B cell (primary cell): ENCODE measurements around the gene ZNF462. TPM values are rescaled to one million over a fixed set of nuclear protein-coding genes. Genes with fewer than 3 reads are reported as not detected.

Source experiments
- ATAC-seq: fragments of 200-7000 bp; cut with Tn5 transposase; one replicate; pipeline ENCODE4 v1.10.0; 2021; ENCODE audit warnings: low read depth, mild to moderate bottlenecking, moderate number of reproducible peaks, moderate library complexity
- CTCF ChIA-PET: fragments of 350-600 bp; sonication (Branson Sonifier 250); formaldehyde crosslinking; loops from one replicate; lab custom pipeline; 2021; ENCODE audit warnings: antibody characterized with exemption, inconsistent platforms; lab: Charles Lee
- POLR2A ChIA-PET: fragments of 350-600 bp; sonication (Branson Sonifier 250); formaldehyde crosslinking; loops from one replicate; lab custom pipeline; 2021; ENCODE audit warnings: antibody characterized with exemption; lab: Charles Lee
- DNase-seq: peaks from one replicate; pipeline ENCODE4 v3.0.0; 2013
- H2AFZ ChIP-seq: 2 replicates; pipeline ENCODE4 v1.6.1; 2012; ENCODE audit warnings: mild to moderate bottlenecking, low read depth, low read length; ENCODE audit not compliant: insufficient read depth, poor library complexity, severe bottlenecking
- H3K27ac ChIP-seq, 2 donors: 1 replicate in 1 of 2; 2 replicates in 1 of 2; pipeline ENCODE4 v1.5.1; 2012 to 2013; ENCODE audit warnings: low read length in 2 of 2, mild to moderate bottlenecking in 2 of 2, moderate library complexity in 1 of 2
- H3K27me3 ChIP-seq, 4 experiments: fragments of 200-600 bp in 1 of 4; sonication (generic) in 1 of 4; replicated peaks in 1 of 4; 1 replicate in 2 of 4; 2 replicates in 2 of 4; pipeline versions ENCODE4 v1.6.1 to v1.7.0; 2013 to 2016; ENCODE audit warnings: low read length in 3 of 4, mild to moderate bottlenecking in 2 of 4, mixed read lengths in 1 of 4, moderate library complexity in 1 of 4; ENCODE audit not compliant: insufficient read depth in 4 of 4, control insufficient read depth in 3 of 4; ENCODE audit errors: control extremely low read depth in 1 of 4
- H3K36me3 ChIP-seq, 2 experiments: replicated peaks in 1 of 2; 1 replicate in 1 of 2; 2 replicates in 1 of 2; pipeline versions ENCODE4 v1.6.1 to v1.7.1; 2013; ENCODE audit warnings: low read length in 1 of 2; ENCODE audit not compliant: insufficient read depth in 2 of 2, control insufficient read depth in 1 of 2; ENCODE audit errors: control extremely low read depth in 1 of 2, extremely low read depth in 1 of 2
- H3K4me1 ChIP-seq, 2 donors: fragments of 200-600 bp in 1 of 2; sonication (generic) in 1 of 2; 1 replicate in 1 of 2; 2 replicates in 1 of 2; pipeline versions ENCODE4 v1.5.1 to v1.6.1; 2013 to 2017; ENCODE audit warnings: low read length in 2 of 2; ENCODE audit not compliant: control insufficient read depth in 2 of 2, insufficient read depth in 2 of 2
- H3K4me2 ChIP-seq: replicated peaks from 2 replicates; pipeline ENCODE3; 2012; ENCODE audit warnings: mild to moderate bottlenecking, low read depth, low read length; ENCODE audit not compliant: poor library complexity, severe bottlenecking
- H3K4me3 ChIP-seq, 5 experiments: fragments of 200-600 bp in 1 of 5; sonication (generic) in 1 of 5; 1 replicate in 3 of 5; 2 replicates in 2 of 5; pipeline versions ENCODE4 v1.5.1 to v1.7.0; 2011 to 2016; ENCODE audit warnings: low read length in 4 of 5, mild to moderate bottlenecking in 4 of 5, low read depth in 2 of 5, control low read depth in 1 of 5, moderate library complexity in 1 of 5; ENCODE audit not compliant: insufficient read depth in 1 of 5; ENCODE audit errors: control extremely low read depth in 1 of 5, extremely low read depth in 1 of 5
- H3K79me2 ChIP-seq: fragments of 200-600 bp; sonication (generic); one replicate; pipeline ENCODE4 v1.6.0; 2016; ENCODE audit warnings: low read length; ENCODE audit not compliant: control insufficient read depth, insufficient read depth
- H3K9ac ChIP-seq: fragments of 200-600 bp; sonication (generic); 2 replicates; pipeline ENCODE4 v1.6.1; 2017; ENCODE audit warnings: mild to moderate bottlenecking, low read length, moderate library complexity
- H3K9me3 ChIP-seq, 3 donors: one replicate each; pipeline versions ENCODE4 v1.6.1 to v1.7.1; 2013; ENCODE audit warnings: low read length in 2 of 3; ENCODE audit not compliant: control insufficient read depth in 2 of 3, insufficient read depth in 1 of 3; ENCODE audit errors: control extremely low read depth in 1 of 3
- H4K20me1 ChIP-seq: 2 replicates; pipeline ENCODE4 v1.6.0; 2012; ENCODE audit warnings: mild to moderate bottlenecking, low read length; ENCODE audit not compliant: insufficient read depth, control insufficient read depth, poor library complexity, severe bottlenecking
- H3K27ac Mint-ChIP-seq: one replicate; pipeline ENCODE4 v1.8.0; 2021; ENCODE audit warnings: mixed read lengths
- H3K27me3 Mint-ChIP-seq: one replicate; pipeline ENCODE4 v1.8.0; 2021; ENCODE audit warnings: mixed read lengths
- H3K4me1 Mint-ChIP-seq: one replicate; pipeline ENCODE4 v1.8.0; 2021; ENCODE audit warnings: mixed read lengths
- H3K4me3 Mint-ChIP-seq: one replicate; pipeline ENCODE4 v1.8.0; 2021; ENCODE audit warnings: mixed read lengths
- H3K9me3 Mint-ChIP-seq: one replicate; pipeline ENCODE4 v1.8.0; 2022; ENCODE audit warnings: mixed read lengths; ENCODE audit not compliant: insufficient read depth
- EZH2 ChIP-seq: IDR thresholded peaks from 2 replicates; pipeline ENCODE4 v1.6.1; 2012; ENCODE audit warnings: borderline replicate concordance, low read depth, mild to moderate bottlenecking, moderate library complexity, low read length; ENCODE audit not compliant: insufficient read depth, poor library complexity, severe bottlenecking
- WGBS: methylation state at CpG from one replicate; pipeline ENCODE4 v1.1.5; 2013; ENCODE audit warnings: missing lambda C conversion rate; ENCODE audit not compliant: insufficient coverage; 5-methylcytosine and 5-hydroxymethylcytosine counted together
- intact Hi-C: fragments of 100-400 bp; cut with micrococcal nuclease; formaldehyde crosslinking; loops from one replicate; pipeline ENCODE4 v1.10.0; 2022
- polyA plus RNA-seq: library from polyadenylated mRNA; depleted of rRNA; stranded (reverse); fragments of >200 nt; gene quantifications from 2 replicates; pipeline ENCODE4 v1.2.3, GENCODE V29; 2012
- total RNA-seq, 2 donors: library from RNA; stranded (reverse); fragments of 120-200 nt in 1 of 2; gene quantifications; 1 replicate in 1 of 2; 2 replicates in 1 of 2; pipeline versions ENCODE4 v1.2.3 to v1.2.4, GENCODE V29; 2013 to 2022
- TF ChIP-seq, protein P1 (sequence below): fragments of 200-600 bp; IDR thresholded peaks from one replicate; pipeline ENCODE4 v1.8.0; 2022; ENCODE audit warnings: antibody characterized with exemption, mild to moderate bottlenecking

The ZNF462 gene
- total and polyA plus RNA-seq, 2 donors (not counting 1 experiment from before 2014, with no cell fraction given): not detected

DNA sequence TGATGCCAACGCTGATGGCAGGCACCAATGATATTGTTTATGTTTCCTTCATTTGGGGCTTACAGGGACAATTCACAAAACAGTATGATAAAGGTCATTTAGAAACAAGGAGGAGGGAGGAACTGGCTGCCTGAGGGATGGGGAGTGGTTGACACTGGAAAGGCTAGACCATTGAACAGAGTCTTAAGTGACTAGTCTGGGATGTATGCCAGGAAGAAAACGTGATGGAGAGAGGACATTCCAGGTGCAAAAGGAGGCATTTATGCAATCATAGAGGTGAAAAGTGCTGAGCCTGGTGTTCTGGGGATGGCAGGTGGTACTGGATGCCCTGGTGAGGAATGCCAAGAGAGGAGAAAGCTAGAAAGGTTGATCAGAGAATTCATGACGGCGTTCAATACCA lies 153.4 kb downstream of the ZNF462 start:
- Mint-ChIP-seq H3K27ac (no peak overlapping the region), H3K9me3 (peaks cover 6% of the 10 kb centered on the region), H3K4me1 (no peaks in the 10 kb centered on the region), H3K27me3 (peaks cover 9% of the 10 kb centered on the region), H3K4me3 (no peak overlapping the region)
- TF ChIP-seq, protein P1, sequence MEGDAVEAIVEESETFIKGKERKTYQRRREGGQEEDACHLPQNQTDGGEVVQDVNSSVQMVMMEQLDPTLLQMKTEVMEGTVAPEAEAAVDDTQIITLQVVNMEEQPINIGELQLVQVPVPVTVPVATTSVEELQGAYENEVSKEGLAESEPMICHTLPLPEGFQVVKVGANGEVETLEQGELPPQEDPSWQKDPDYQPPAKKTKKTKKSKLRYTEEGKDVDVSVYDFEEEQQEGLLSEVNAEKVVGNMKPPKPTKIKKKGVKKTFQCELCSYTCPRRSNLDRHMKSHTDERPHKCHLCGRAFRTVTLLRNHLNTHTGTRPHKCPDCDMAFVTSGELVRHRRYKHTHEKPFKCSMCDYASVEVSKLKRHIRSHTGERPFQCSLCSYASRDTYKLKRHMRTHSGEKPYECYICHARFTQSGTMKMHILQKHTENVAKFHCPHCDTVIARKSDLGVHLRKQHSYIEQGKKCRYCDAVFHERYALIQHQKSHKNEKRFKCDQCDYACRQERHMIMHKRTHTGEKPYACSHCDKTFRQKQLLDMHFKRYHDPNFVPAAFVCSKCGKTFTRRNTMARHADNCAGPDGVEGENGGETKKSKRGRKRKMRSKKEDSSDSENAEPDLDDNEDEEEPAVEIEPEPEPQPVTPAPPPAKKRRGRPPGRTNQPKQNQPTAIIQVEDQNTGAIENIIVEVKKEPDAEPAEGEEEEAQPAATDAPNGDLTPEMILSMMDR: no peak
- TF ChIP-seq EZH2: no peak
- Histone ChIP-seq H3K4me1 (peaks cover 0 to 4% of the 10 kb centered on the region in 2 donors), H3K79me2 (no peaks in the 10 kb centered on the region), H3K9me3 (peaks cover 2 to 7% (median 3%) of the 10 kb centered on the region in 3 donors), H3K4me2 (no peak overlapping the region), H3K9ac (no peak overlapping the region), H2AFZ (no peak overlapping the region), H3K4me3 (no peak overlapping the region), H3K27me3 (peaks cover 0 to 5% (median 0%) of the 10 kb centered on the region in 4 experiments), H3K36me3 (no peaks in the 10 kb centered on the region), H4K20me1 (no peaks in the 10 kb centered on the region), H3K27ac (no peak overlapping the region)
- WGBS: 94% methylated on average over 4 of the region's 4 CpGs
- intact Hi-C loops: no loop called here
- no peak for ATAC-seq
- no peak for DNase-seq
- ChIA-PET POLR2A (no interaction called here), CTCF (no interaction called here)

DNA sequence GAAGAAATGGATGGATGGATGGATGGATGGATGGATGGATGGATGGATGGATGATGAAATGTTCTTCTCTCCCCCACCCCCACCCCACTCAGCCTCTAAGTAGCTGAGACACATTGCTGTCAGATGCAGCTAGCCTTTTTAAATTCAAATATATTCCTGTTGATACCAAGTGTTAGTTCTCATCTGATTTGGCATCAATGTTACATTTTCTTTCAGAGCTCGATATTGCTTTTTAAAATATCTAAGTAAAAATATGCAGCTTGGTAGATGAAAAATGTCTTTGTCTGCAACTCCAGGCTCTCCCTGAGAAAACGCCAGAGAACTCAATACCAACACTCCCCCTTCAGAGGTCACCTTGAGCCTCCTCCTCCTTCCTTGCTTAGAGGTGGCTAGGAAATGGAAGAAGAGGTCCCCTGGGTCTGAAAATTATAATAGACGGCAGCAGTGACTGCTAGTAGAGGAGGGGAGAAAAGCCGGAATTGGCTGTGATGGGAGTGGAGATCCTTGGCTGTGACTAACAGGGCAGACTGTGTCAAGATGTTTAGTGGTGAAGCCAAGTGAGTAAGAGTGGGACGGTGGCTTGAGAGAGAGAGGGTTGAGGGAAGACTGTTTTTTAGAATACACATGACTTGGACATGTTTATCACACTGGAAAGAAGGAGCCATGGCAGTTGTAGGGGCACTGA lies 156.0 kb downstream of the ZNF462 start:
- no peak overlapping the region for H3K4me2 ChIP-seq
- no peaks in the 10 kb centered on the region for H4K20me1 ChIP-seq
- peaks cover 4 to 7% of the 10 kb centered on the region in 2 donors for H3K4me1 ChIP-seq
- H3K27ac ChIP-seq: no peak overlapping the region
- Mint-ChIP-seq H3K9me3 (peaks cover 6% of the 10 kb centered on the region), H3K27ac (no peak overlapping the region), H3K27me3 (peaks cover 9% of the 10 kb centered on the region), H3K4me1 (peaks cover 4% of the 10 kb centered on the region), H3K4me3 (no peak overlapping the region)
- H3K36me3 ChIP-seq: no peaks in the 10 kb centered on the region
- no peaks in the 10 kb centered on the region for H3K79me2 ChIP-seq
- H3K9me3 ChIP-seq: peaks cover 2 to 7% (median 3%) of the 10 kb centered on the region in 3 donors
- intact Hi-C loops: no loop called here
- DNase-seq (no peak), ATAC-seq (no peak)
- 100% methylated on average over 3 of the region's 5 CpGs for WGBS
- TF ChIP-seq, protein P1: no peak
- no peak for TF ChIP-seq EZH2
- H3K4me3 ChIP-seq: no peak overlapping the region
- H3K27me3 ChIP-seq: peaks cover 0 to 5% (median 0%) of the 10 kb centered on the region in 4 experiments
- no peak overlapping the region for H2AFZ ChIP-seq
- H3K9ac ChIP-seq: no peak overlapping the region
- CTCF ChIA-PET: no interaction called here
- POLR2A ChIA-PET: no interaction called here
